Measurements from ENCODE around the gene NSL1.
"Not testable (repeated sequence)": the region's sequence is repeated elsewhere in the genome, so short reads cannot be mapped to it uniquely, and the experiment has no call there.

The NSL1 gene

DNA sequence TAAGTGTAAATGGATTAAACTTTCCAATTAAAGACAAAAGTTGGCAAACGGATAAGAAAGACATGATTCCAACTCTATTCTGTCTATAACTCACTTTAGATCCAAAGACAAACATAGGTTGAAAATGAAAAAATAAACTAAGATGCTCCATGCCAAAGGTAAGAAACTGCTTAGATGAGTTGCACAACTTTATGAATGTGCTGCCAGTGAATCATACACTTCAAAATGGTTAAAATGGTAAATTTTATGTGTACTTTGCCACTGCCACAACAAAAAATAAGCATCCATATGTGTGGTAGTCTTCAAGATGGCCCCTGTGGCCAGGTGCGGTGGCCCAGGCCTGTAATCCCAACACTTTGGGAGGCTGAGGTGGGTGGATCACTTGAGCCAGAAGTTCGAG is 45.0 kb downstream of the NSL1 start:
- DNase-seq = no peak

DNA sequence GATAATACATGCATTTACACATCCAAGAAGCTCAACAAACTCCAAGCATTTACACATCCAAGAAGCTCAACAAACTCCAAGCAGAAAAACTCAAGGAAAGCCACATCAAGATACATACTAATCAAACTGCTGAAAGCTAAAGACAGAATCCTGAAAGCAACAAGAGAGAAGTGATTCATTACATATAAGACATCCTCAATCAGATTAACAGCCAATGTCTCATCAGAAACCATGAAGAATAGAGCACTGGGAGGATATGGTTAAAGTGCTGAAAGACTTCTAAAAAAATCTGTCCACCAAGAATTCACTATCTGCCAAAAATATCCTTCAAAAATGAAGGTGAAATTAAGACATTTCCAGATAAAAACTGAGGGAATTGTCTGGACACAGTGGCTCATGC is 46.3 kb downstream of the NSL1 start:
- no peak for DNase-seq

DNA sequence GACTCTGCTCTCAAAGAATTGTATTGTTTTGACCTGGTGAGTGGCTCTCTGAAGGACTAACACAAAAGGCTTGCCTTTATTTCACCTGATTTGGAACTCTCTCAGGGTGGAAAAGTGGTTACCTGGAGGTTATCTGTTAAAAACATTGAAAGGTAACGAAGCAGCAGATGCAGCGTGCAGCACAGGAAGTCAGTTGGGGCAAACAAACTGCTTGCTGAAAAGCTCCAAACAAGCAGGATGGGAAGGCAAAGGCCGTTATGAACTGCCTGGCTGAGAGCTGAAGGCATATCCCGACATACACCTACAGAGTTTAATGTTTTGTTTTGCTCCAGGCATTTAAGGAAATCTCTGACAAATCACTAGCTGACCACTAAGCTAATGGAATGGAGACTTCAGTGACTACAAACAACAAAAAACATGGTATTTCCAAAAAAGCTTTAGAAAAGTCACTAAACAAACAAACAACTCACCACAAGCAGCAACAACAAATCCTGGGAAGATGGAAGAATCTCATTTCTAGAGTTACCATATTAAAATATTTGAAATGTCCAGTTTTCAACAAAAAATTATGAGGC is 47.6 kb downstream of the NSL1 start:
- DNase-seq = no peak

DNA sequence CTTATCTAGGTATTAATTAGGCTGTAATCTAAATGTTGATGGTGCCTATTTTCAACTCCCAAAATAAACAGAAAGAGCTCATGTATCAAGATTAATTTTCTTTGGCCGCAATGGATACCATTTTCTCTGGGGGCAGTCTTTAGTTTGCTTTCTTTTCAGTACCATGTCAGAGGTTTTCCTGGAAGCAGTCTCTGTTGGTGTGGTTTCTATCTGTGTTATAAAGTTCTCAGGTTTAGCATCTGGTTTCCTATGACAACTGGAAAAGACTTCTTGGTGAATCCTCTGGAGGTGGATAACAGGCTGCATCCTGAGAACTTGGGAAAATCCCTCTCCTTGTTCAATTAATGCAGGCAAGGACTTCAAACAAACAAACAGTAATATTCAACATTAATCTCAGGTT is 53.2 kb downstream of the NSL1 start:
- no peak for DNase-seq

DNA sequence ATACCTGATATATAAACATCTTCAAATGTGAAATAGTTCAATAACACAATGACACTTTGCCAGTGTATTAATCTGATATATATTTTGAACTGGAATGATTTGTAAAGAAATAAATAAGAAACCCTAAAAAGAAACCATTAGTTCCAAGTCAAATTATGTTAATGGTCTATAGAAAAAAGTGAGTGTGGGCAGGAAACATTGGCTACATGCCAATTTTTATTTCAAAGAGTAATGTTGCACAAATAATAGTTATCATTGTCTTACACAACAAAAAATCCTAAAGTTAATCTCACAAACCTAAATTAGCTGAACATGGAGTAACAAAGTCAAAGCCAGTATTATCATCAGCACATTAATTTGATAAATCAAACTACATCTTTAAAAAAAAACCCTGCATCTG is 54.0 kb downstream of the NSL1 start:
- no peak for DNase-seq

DNA sequence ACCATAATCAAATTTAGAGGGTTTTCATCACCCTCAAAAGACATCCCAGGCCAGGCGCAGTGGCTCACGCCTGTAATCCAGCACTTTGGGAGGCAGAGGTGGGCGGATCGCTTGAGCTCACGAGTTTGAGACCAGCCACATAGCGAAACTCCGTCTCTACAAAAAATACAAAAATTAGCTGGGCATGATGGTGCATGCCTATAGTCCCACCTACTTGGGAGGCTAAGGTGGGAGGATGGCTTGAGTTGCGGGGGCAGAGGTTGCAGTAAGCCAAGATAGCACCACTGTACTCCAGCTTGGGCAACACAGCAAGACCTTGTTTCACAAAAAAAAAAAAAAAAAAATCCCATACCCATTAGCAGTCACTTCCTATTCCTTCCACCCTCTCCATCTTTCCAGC is 58.5 kb downstream of the NSL1 start:
- no peak for DNase-seq

DNA sequence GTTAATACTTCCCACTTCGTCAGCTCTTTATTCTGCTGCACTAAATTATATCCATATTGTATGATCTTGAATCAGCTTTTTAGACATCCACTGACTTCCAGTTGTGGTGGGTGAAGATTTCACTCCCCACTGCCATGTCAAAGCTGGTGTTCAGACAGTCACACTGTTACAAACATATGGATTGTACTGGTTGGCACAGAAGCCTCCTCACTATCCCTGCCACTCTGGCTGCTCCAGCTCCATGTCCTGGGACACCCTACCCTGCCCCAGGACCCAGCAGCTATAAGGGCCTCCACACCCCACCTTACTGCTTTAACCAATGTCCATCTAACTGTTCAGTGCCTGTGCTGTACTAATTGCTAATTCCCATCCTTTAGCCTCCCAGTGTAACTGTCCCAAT is 59.9 kb downstream of the NSL1 start:
- DNase-seq = no peak

DNA sequence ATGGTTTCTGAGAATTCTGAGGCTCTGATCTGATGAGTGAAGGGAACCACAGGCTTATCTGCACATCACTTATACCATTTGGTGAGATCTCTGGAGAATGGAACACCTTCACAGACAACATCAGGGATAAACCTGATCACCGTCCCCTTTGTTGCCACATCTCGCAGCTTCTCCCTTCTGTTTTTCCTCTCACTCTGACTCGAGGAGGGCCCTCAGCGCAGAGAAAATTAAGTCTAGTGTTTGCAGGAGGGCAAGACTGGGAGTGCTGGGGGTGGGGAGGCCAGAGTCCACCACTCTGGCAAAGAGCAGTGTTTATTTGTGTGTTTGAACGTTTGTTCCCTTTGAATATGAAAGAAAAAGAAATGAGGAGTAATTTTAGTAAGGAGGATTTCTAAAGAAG is 63.0 kb downstream of the NSL1 start:
- no peak for DNase-seq

DNA sequence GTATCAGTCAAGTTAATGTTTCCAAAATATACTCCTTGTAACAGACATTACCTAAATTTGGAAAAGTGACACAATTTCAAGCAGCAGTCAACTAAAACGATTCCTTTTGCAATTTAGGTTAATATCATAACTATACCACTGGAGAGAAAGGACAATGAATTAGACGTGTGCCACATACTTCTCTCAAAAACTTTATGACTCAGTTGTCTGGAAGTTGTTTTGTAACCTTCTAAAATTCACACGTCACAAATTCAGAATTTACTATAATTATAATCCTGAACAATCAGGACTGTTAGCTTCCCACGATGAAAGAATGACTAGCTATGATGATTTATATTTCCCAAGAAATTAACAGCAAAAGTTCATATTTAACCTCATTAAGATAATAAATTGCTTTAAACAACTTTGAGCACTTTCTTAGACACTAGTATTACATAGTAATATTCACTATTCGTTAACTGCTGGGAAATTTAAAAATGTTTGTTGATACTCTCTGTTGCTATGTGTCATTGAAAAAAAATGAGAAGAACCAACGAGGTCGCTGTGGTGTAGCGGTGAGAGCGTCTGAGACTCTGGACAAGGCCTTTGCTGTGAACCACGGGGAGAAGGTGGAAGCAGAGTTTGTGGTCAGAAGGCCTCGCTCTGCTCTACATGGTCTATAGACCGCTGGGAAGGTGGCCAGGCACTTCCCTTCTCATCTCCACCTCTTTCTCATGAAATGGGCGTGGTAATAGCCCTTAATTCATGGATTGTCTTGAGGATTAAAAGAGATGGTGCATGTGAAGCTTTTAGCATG is 64.0 kb downstream of the NSL1 start:
- DNase-seq = peak; percentile 30

DNA sequence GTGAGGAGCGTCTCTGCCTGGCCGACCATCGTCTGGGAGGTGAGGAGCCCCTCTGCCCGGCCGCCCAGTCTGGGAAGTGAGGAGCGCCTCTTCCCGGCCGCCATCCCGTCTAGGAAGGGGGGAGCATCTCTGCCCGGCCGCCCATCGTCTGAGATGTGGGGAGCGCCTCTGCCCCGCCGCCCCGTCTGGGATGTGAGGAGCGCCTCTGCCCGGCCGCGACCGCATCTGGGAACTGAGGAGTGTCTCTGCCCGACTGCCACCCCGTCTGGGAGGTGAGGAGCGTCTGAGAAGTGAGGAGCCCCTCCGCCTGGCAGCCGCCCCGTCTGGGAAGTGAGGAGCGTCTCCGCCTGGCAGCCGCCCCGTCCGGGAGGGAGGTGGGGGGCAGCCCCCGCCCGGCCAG is 66.9 kb downstream of the NSL1 start:
- DNase-seq = not testable (repeated sequence)

DNA sequence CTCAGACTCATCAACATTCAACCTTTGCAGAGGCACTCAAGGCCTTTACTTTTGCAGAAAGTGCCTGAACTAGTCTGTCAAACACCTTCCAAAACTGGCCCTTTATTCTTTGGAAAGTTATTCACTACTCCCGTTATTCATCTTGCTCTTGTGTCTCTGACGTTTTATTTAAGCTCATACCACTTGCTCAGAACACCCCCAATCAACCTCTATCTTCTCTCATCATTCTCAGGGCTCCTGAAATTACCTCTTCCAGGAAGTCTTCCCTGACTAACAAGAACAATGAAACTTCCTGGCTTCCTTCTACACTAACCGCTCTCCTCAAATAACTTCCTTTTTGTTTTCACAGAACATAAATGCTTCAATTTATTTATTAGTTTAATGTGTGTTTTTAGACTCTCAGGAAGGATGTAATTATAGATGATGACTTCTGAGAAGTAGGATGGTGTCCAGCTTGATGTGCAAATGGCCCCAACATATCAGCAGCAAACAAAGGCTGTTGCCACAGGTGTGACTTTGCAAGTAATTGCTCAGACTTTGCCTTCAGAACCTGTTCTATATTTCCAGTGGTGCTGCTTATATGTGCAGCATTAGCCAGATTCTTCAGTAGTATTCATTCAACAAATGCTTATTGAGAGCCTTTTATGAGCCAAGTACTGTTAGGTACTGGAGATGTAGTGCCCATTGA is 69.2 kb downstream of the NSL1 start:
- DNase-seq = no peak

DNA sequence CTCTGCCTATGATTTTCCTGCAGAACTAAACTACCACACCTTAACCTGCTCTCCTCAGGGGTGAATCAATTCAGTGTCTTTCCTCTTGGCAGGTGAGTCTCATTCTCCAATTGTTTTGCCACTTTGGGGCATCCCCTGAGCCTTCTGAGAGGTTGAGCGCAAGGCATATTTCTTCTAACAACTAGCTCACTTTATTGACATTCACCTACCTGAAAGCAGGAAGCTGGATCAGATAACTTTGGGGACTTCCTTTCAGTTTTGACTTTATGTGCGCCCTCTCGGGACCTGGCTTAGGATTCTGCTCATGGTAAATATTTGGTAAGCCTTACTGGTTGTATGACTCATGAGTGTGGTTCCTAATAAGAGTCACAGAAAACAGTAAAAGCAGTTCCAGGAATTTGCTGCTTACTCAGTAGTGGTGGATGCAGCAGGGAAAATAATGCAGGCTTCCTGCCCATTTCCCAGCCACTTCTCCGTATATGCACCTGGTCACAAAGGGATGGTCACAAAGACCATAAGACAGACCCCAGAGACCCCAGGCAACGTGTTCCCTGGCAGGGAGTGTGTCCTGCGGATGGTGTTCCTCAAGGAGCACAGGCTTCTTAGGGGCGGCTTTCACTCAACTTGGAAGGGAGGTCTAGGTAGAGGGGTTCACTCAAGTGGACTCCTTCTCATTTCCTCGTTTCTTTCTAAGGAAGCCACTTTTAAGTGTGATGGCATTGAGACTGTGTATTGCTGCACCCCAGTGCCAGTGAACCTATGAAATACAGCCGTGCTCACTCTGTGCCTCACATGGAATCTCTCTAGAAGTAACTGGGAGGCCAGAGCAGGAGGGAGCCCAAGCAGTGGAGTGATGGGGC is 70.0 kb downstream of the NSL1 start:
- peak; percentile 13 for DNase-seq

DNA sequence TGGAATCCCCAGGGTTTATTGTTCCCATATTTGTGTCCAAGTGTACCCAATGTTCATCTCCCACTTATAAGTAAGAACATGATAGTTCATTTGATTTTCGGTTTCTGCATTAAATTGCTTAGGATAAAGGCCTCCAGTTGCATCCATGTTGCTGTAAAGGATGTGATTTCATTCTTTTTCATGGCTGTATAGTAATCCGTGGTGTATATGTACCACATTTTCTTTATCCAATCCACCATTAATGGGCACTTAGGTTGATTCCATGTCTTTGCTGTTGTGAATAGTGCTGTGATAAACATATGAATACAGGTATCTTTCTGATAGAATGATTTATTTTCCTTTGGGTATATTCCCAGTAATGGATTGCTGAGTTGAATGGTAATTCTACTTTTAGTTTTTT is 71.9 kb downstream of the NSL1 start:
- DNase-seq = no peak

DNA sequence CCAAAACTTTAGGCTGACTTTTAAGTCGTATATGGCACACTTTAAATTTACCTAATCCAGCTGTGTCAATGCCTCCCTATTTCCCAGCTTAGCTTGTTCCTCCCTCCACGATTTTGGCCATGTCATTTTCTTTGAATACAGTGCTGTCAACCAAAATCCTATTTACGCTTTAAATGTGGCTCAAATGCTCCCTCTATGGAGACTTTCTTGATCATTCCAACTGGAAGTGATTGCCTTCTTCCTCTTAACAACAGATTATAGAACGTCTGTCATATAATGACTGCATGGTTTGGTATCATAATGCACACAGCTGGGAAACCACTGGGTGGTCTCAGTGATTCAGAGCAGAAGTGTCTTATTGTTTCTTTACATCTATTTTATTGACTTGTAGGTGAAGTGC is 73.1 kb downstream of the NSL1 start:
- no peak for DNase-seq

DNA sequence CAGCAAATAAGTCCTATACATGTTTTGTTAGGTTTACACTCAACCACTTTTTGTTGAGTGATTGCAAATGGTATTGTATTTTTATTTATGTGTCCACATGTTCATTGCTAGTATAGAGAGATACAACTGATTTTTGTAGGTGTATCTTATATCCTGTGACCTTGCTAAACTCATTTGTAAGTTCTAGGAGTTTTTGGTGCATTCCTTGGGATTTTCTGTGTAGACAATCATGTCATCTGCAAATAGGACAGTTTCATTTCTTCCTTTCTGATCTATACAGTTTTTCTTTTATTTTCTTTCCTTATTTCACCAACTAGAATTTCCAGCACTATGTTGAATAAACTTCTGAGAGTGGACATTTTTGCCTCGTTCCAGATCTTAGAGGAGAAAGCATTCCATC is 75.4 kb downstream of the NSL1 start:
- no peak for DNase-seq

DNA sequence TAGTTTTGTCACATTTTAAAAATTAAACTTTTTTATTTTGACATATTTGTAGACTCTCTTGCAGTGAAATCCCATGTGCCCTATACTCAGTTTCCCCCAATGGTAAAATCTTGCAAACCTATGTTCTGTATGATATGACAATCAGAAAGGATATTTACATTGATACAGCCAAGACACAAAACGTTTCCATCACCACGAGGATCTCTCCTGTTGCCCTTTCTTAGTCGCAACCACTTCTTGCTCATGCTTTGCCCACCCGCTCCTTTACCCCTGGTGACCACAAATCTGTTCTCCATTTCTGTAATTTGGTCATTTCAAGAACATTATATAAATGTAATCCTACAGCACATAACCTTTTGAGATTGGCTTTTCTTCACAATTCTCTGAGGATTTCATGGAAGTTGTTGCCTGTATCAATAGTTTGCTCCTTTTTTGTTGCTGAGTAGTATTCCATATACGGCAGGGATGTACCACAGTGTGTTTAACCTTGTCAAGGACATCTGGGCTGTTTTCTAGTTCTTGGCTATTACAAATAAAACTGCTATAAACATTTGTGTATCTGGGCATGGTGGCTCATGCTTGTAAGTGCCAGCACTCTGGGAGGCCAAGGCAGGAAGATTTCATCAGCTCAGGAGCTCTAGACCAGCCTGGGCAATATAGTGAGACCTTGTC is 78.0 kb downstream of the NSL1 start:
- no peak for DNase-seq

DNA sequence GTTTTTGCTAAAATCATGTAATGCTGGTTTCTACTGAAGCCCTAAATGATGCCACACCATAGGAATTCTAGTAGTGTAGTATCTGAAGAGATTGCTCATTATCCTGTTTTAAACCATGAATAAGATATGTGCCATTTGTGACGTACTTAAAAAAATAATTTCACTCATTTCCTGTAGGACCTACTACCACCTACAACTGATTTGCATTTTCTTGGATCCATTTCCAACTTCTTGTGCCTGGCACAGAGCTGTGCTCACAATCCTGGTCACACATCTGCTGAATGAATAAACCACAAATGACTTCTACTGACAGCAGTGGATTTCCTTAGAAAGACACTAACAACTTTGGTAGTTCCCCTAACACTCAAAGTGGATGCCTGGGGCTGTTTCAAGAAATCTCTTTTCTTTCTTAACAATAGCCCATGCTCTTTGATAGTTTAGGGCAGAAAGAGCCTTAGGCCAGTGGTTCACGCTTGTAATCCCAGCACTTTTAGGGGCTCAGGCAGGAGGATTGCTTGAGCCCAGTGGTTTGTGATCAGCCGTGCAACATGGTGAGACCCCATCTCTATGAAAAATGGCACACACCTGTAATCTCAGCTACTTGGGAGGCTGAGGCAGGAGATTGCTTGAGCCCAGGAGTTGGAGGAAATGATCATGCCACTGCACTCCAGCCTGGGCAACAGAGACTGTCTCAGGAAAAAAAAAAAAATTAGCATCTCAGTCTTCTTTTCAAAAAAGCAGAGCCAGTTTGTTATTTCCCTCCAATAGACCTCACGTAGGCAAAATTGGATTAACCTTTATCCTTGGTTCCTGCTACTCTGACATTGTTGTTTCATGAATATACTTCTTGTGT is 78.9 kb downstream of the NSL1 start:
- DNase-seq = peak; percentile 9

DNA sequence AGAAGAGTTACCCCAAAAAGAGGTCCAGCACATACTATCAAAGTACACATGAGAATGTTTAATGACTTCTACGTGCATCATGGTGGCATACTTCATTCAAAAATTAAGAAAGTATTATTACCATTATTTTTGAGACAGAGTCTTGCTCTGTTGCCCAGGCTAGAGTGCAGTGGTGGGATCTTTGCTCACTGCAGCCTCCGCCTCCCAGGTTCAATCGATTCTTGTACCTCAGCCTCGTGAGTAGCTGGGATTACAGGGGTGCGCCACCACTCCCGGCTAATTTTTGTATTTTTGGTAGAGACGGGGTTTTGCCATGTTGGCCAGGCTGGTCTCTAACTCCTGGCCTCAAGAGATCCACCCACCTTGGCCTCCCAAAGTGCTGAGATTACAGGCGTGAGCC is 79.6 kb downstream of the NSL1 start:
- DNase-seq = not testable (repeated sequence)

DNA sequence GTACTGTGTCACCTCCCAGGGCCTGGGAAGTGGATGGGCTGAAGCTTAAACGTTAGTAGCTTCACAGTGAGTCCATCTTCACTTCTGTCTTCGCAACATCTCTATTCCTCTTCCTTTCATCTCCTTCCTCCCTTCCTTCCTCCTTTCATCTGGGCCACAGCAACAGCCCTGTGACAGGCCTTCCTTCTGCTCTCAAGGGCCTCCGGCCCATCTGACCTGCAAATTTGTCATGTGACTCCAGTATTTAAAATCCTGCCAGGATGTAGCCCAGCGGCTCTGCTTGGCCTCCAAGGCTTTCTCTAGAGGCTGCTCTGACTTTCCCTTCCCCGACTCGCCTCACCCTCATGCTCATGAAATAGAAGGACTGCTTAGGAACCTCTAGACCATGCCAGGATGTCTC is 81.0 kb downstream of the NSL1 start:
- no peak for DNase-seq

DNA sequence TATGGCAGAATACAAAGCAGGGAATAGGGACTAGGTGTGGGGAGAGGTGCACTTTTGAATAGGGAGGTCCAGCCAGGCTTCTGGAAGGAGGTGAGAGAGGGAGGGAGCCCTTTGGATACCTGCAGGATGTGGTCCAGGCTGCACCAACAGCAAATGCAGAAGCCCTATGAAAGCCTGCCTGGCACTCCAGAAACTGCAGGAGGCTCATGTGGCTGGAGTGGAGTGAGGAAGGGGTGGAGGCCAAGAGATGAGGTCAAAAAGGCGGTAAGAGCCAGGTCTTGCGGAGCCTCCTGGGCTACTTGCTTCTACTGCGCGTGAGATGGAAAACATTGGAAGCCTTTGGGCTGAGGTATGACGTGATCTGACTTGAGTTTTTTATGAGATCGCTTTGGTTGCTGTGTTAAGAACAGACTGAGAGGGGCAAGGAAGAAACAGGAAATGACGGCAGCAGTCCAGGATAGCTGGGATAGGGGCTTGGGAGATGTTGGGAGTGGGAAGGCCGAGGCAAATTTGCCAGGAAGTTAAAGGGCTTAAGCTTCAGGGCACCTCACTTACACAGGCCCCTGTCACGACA is 87.5 kb downstream of the NSL1 start:
- no peak for DNase-seq

DNA sequence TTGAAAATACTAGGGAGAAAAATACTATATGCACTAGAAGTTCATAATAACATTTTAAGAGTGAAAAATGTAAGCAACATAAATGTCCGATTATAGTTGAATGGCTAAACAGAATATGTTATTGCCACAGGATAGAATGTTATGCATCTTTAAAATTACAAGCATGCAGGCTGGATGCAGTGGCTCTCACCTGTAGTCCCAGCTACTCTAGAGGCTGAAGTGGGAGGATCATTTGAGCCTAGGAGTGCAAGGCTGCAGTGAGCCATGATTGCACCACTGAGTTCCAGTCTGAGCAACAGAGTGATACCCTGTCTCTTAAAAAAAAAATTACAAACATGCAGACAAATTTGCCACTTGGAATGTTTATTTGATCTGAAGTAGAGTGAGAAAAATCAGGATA is 88.9 kb downstream of the NSL1 start:
- no peak for DNase-seq

DNA sequence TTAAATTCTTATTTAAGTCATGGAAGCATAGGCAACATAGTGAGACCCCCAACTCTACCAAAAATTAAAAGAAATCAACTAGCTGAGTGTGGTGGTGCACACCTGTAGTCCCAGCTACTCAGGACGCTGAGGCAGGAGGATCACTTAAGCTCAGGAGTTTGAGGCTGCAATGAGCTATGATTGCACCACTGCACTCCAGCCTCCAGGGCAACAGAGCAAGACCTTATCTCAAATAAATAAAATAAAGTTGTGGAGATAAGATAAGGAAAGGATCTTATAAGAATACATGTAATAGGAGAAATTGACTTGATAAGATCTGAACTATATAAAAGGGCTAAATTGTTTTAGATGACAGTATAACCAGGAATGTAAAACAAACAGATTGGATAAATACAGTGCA is 89.7 kb downstream of the NSL1 start:
- DNase-seq = no peak

Data from kidney glomerular epithelial cell (primary cell).